ENCODE results near the gene MON1A. TPM values are rescaled to one million over a fixed set of nuclear protein-coding genes. Genes with fewer than 3 reads are reported as not detected.
"Not testable (repeated sequence)": the region's sequence is repeated elsewhere in the genome, so short reads cannot be mapped to it uniquely, and the experiment has no call there.

MON1A gene
- total RNA-seq, 4 donors from 2014 or later = 9.9 to 19.1 (median 15.7) TPM

GRCh38 chr3:49926117-49926728, 3.4 kb downstream of the MON1A start:
- Histone ChIP-seq H3K4me1 (peaks cover 17 to 32% (median 27%) of the 10 kb centered on the region in 4 donors), H3K27ac (replicated peaks in 1 of 4) (no peak overlapping the region), H3K27me3 (no peaks in the 10 kb centered on the region), H3K9me3 (no peaks in the 10 kb centered on the region), H3K4me3 (no peak overlapping the region), H3K36me3 (peaks cover 0 to 7% (median 2%) of the 10 kb centered on the region in 4 donors)
- intact Hi-C loops (cut with DNase I) = no loop called here
- 90% methylated on average over 4 of the region's 4 CpGs for WGBS
- TF ChIP-seq EP300 (IDR thresholded peaks at IDR 0.05) = no peak
- no peak for DNase-seq (ENCODE audit: extremely low spot score)

GRCh38 chr3:49925485-49925884, 4.1 kb downstream of the MON1A start:
- peaks cover 0 to 7% (median 2%) of the 10 kb centered on the region in 4 donors for H3K36me3 ChIP-seq
- TF ChIP-seq POLR2A (IDR thresholded peaks at IDR 0.05; ENCODE audit: low read depth) (no peak), POLR2AphosphoS5 (IDR thresholded peaks at IDR 0.05) (no peak)
- no peak for DNase-seq (ENCODE audit: extremely low spot score)
- H3K27me3 ChIP-seq = no peaks in the 10 kb centered on the region
- H3K4me1 ChIP-seq = peaks cover 15 to 27% (median 24%) of the 10 kb centered on the region in 4 donors
- no peak overlapping the region for H3K4me3 ChIP-seq
- intact Hi-C loops (cut with DNase I) = no loop called here
- 100% methylated on average over 2 of the region's 2 CpGs for WGBS
- H3K27ac ChIP-seq (replicated peaks in 1 of 4) = no peak overlapping the region
- no peaks in the 10 kb centered on the region for H3K9me3 ChIP-seq

- intact Hi-C loops (cut with DNase I) = no loop called here
- WGBS = 71% methylated on average over 2 of the region's 2 CpGs
Measured at GRCh38 chr3:49924683-49925082, 4.9 kb downstream of the MON1A start.

GRCh38 chr3:49917806-49918590, 11.6 kb downstream of the MON1A start:
- intact Hi-C loops (cut with DNase I); H3K36me3 ChIP-seq; DNase-seq (ENCODE audit: extremely low spot score); H3K27me3 ChIP-seq; H3K4me3 ChIP-seq; H3K27ac ChIP-seq (replicated peaks in 1 of 4); H3K4me1 ChIP-seq; H3K9me3 ChIP-seq: not testable (repeated sequence)
- WGBS = 92% methylated on average over 19 of the region's 19 CpGs

More at GRCh38 chr3:49924683-49925082, 4.9 kb downstream of the MON1A start:
- no peak for DNase-seq (ENCODE audit: extremely low spot score)
- H3K9me3 ChIP-seq = no peaks in the 10 kb centered on the region
- H3K36me3 ChIP-seq = peaks cover 0 to 10% (median 5%) of the 10 kb centered on the region in 4 donors
- no peak overlapping the region for H3K4me3 ChIP-seq
- H3K27ac ChIP-seq (replicated peaks in 1 of 4) = no peak overlapping the region
- no peak for TF ChIP-seq CTCF (IDR thresholded peaks at IDR 0.05)
- no peak for TF ChIP-seq POLR2A (IDR thresholded peaks at IDR 0.05; ENCODE audit: low read depth)
- peaks cover 9 to 20% (median 17%) of the 10 kb centered on the region in 4 donors for H3K4me1 ChIP-seq
- no peaks in the 10 kb centered on the region for H3K27me3 ChIP-seq

GRCh38 chr3:49916686-49917085, 12.9 kb downstream of the MON1A start:
- no peak for DNase-seq (ENCODE audit: extremely low spot score)
- H3K27ac ChIP-seq (replicated peaks in 1 of 4) = no peak overlapping the region
- TF ChIP-seq POLR2A (IDR thresholded peaks at IDR 0.05; ENCODE audit: low read depth) (no peak), POLR2AphosphoS5 (IDR thresholded peaks at IDR 0.05) (no peak), EP300 (IDR thresholded peaks at IDR 0.05) (no peak), CTCF (IDR thresholded peaks at IDR 0.05) (no peak)
- WGBS = 95% methylated on average over 5 of the region's 5 CpGs
- H3K27me3 ChIP-seq = no peaks in the 10 kb centered on the region
- intact Hi-C loops (cut with DNase I) = no loop called here
- H3K9me3 ChIP-seq = no peaks in the 10 kb centered on the region
- H3K4me3 ChIP-seq = no peak overlapping the region
- no peaks in the 10 kb centered on the region for H3K4me1 ChIP-seq
- peaks cover 0 to 22% (median 20%) of the 10 kb centered on the region in 4 donors for H3K36me3 ChIP-seq

- no peaks in the 10 kb centered on the region for H3K9me3 ChIP-seq
Measured at GRCh38 chr3:49914906-49915305, 14.7 kb downstream of the MON1A start.

More at GRCh38 chr3:49914906-49915305, 14.7 kb downstream of the MON1A start:
- Histone ChIP-seq H3K4me1 (no peaks in the 10 kb centered on the region), H3K4me3 (no peak overlapping the region), H3K36me3 (peaks cover 6 to 39% (median 38%) of the 10 kb centered on the region in 4 donors), H3K27ac (replicated peaks in 1 of 4) (no peak overlapping the region), H3K27me3 (no peaks in the 10 kb centered on the region)
- TF ChIP-seq EP300 (IDR thresholded peaks at IDR 0.05) (no peak), POLR2A (IDR thresholded peaks at IDR 0.05; ENCODE audit: low read depth) (no peak), CTCF (IDR thresholded peaks at IDR 0.05) (no peak), POLR2AphosphoS5 (IDR thresholded peaks at IDR 0.05) (no peak)
- 92% methylated on average over 2 of the region's 2 CpGs for WGBS
- no peak for DNase-seq (ENCODE audit: extremely low spot score)
- intact Hi-C loops (cut with DNase I) = no loop called here
